HG03045 (cell line): ENCODE data around the gene VDR.

Experiments
- ATAC-seq: cut with Tn5 transposase; IDR thresholded peaks from one replicate; pipeline ENCODE4 v1.9.1; 2021; ENCODE audit warnings: mild to moderate bottlenecking, moderate library complexity; ENCODE audit not compliant: unreplicated experiment

VDR gene

GRCh38 chr12:47834199-47834903, 70.4 kb downstream of the VDR start:
- ATAC-seq: no peak

GRCh38 chr12:47833591-47834012, 71.2 kb downstream of the VDR start:
- no peak for ATAC-seq

- ATAC-seq: no peak
These were observed 72.4 kb downstream of the VDR start for GRCh38 chr12:47832263-47832933.

GRCh38 chr12:47829584-47829983, 75.2 kb downstream of the VDR start:
- no peak for ATAC-seq

GRCh38 chr12:47828976-47829482, 75.8 kb downstream of the VDR start:
- ATAC-seq: no peak

GRCh38 chr12:47828008-47828975, 76.5 kb downstream of the VDR start:
- ATAC-seq: no peak

- no peak for ATAC-seq
These were observed 79.6 kb downstream of the VDR start for GRCh38 chr12:47825173-47825639.

GRCh38 chr12:47824635-47825034, 80.2 kb downstream of the VDR start:
- no peak for ATAC-seq

GRCh38 chr12:47824198-47824597, 80.6 kb downstream of the VDR start:
- ATAC-seq: no peak

GRCh38 chr12:47823422-47824086, 81.2 kb downstream of the VDR start:
- ATAC-seq: no peak

- no peak for ATAC-seq
These were observed 81.9 kb downstream of the VDR start for GRCh38 chr12:47822863-47823262.

GRCh38 chr12:47822401-47822800, 82.4 kb downstream of the VDR start:
- ATAC-seq: no peak

- no peak for ATAC-seq
These were observed 83.5 kb downstream of the VDR start for GRCh38 chr12:47821346-47821706.

GRCh38 chr12:47820631-47821345, 84.0 kb downstream of the VDR start:
- ATAC-seq: no peak

GRCh38 chr12:47819896-47820630, 84.7 kb downstream of the VDR start, which contains the start of gene HDAC7:
HDAC7 (minus strand) TSS chr12:47819903; CDS start chr12:47819785, 118 bp downstream.
- peak; percentile 39 for ATAC-seq

GRCh38 chr12:47819138-47819895, 85.5 kb downstream of the VDR start:
- peak; percentile 47 for ATAC-seq

GRCh38 chr12:47818467-47819137, 86.2 kb downstream of the VDR start:
- ATAC-seq: no peak

GRCh38 chr12:47818007-47818376, 86.8 kb downstream of the VDR start:
- ATAC-seq: no peak
